ENCODE data around the gene H6PD. TPM values are rescaled to one million over a fixed set of nuclear protein-coding genes. Genes with fewer than 3 reads are reported as not detected.

The H6PD gene
- polyA plus RNA-seq, 1 donor = 34.6 TPM

DNA sequence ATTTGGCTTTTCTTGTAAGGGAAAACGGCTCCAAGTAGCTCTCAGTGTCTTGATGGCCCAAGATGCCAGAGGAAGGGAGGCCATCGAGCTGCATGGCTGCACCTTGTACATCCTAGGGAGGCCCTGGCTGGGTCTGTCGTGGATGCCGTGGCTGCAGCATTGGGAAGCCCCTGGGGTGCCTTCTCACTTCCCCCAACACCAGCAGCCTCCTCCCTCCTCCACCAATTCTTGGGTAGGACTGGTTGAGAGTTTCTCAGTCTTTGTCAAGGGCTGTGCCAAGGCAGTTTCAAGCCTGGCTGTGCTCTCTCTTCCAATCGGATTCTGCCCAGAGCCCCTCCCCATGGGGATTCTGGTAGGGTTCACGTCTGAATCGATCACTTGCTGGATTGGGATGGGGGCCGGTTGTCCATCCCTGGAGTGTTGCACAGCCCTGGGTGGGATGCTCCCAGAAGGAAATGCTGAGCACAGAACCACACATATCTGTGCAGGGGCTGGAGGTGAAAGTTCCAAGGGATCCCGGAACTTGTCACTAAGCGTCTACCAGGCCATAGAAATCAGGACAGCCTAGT lies 44.1 kb downstream of the H6PD start:
- no peak for DNase-seq

DNA sequence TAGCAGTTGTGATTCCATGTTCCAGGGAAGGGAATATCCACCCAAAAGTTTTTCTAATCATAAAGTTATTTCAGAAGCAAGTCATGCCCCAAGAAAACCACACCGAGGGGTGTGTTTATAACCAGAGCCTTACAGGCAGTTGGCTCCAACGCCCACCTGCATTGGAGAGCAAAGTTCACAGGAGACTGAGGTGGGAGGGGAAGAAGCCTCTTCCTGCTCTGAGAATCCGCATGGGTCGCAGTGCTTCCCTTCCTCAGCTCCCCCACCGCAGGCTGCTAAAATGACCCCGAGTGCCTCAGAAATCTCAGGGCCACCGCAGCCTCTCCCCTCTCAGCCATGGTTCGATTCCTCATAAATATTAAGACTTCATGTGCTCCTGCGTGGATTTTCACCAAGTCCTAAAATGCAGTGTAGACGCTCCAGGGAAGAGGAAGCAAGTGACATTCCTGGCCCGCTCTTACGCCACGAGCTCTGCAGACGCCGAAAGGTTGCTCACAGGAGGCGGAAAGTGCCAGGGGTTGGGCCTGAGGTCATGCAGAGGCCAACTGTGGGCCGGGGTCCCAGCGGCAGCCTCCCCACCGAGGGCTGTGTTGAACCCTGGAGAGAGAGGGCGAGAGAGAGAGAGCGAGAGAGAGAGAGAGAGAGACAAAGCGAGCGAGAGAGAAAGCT lies 44.7 kb downstream of the H6PD start:
- DNase-seq = no peak

DNA sequence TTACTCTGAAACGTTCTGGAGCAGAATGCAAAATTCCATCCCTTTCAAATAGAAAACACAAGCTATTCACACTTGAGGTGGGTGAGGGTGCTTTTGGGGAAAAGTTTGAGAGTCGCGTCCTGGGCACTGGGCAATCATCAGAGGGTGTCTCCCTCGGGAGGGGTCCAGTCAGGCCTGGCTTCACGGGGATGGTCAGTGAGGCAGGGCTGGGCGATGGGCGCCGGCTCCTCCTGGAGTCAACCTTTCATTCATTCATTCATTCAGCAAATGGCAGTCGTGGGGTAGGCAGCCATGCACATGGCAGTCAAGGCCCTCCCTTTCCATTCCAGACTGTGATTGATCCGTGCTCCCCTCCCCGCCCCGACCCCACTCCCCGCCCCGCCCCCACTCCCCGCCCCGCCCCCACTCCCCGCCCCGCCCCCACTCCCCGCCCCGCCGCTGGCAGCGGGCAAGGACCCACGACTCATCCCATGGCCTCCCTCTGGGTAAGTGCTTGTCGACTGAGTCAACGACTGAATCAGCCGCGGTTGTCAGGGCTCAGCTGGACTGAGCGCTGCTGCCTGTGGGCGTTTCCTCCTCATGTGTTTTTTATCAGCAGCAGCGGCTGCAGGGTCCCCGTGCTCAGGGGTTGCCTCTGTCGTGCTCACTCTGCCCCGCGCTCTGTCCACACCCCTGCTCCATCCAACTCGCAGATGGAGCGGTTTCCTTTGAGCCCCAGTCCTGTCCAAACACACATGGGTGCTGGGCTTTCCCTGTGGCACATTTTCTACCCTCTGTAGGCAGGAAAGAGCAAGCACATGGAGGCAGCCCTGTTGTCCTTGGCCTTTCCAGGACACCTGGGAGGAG lies 45.7 kb downstream of the H6PD start:
- no peak for DNase-seq

DNA sequence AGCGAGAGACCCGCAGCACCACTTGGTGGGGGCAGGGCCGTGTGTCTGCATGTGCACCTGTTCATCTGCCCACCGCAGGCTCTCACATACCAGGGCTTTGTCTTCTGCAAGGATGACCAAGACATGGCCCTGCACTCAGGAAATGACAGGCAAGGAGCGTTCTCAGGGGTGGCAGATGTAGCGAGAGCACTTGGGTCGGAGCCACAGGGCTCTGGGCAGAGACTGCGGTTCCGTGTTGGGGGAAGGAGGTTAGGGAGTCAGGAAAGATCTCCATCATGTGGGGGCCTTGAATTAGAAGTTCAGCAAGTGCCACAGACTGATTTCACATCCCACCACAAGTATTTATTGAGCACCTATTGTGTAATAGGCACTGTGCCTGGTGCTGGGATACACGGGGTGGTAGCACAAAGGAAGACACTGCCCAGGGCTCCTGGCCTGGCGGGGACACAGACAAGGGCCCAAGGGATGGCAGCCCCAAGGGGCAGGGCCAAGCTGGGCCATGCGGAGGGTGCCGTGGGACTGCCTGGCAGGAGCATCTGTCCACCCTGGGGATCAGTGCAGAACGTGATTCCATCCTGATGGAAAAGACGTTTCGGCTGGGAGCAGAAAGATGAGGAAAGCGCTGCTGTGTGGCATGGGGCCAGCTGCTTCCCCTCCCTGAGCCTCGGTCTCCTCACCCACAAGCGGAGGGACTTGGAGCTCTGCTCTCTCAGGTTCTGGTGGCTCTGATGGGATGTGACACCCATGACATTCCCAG lies 46.7 kb downstream of the H6PD start:
- DNase-seq = no peak

DNA sequence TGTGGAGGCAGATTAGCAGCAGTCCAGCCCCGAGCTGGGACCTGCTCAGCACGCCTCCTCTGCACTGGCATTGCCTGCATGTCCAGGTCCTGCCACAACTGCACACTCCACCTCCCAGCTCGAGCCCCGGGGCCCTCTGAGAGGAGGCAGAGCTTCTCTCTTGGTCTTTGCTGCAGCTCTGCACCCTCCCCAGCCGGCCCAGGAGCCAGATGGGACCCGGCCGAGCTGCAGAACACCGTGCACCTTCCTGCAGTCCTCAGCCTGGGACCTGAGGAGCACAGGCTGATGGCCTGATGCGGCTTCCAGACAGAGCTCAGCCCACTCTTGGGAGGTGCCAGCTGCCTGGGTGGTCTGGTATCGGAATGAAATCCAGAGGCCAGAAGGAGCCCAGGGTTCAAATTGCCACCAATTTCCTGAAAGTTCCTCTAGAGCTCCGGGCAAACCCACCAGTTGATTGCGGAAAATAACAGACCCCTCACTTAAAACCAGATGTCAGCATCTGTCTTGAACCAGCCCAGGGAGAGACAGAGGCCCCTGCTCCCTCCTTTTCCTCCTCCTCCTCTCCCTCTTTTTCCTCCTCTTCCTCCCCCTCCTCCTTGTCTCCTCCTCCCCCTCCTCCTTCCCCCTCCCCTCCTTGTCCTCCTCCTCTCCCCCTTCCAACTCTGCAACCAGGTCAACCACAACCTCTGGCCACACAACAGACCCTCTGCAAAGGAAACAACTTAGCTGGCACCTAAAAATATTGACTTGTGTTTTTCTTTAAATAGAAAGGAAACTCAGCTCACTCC lies 47.5 kb downstream of the H6PD start:
- DNase-seq = no peak

DNA sequence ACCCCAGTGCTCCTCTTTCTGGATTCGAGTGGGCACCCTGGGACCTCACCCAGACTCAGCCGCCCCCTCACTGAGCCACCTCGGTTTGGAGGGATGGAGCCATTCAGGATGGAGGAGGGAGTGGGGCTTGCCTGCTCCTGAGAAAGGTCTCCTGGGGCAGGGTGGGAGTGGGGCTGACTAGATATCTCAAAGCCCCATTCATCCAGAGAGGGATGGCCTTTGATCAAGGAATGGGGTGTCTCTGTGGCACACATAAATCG lies 48.1 kb downstream of the H6PD start:
- DNase-seq = no peak

DNA sequence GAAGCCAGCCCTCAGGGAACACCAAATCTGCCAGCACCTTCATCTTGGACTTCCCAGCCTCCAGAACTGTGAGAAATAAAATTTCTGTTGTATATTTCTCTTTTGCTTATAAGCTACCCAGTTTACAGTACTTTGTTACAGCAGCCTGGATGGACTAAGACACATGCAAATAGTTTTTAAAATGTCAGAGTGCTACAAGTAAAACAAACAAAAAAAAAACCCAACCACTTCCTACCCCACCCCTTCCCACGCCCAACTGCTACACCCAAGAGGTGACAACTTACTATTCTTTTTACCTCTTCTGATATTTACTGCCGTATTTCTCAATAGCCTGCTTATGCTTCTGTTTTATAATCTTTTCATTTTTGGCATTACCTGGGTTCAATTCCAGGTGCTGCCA lies 49.5 kb downstream of the H6PD start:
- no peak for DNase-seq

DNA sequence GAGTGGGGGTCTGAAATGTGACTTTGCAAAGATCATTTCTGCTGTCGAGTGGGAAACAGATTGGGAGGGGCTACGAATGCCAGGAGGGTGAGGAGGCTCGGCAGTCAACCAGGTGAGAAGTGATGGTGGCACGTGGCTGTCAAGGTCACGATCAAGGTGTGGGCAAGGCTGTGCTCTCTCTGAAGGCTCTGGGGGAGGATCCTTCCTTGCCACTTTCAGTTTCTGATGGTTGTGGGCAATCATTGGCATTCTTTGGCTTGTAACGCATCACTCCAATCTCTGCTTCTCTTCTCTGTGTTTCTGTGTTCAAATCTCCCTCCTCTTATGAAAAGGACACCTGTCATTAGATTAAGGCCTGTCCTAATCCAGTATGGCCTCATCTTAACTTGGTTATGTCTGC lies 52.0 kb downstream of the H6PD start:
- DNase-seq = no peak

DNA sequence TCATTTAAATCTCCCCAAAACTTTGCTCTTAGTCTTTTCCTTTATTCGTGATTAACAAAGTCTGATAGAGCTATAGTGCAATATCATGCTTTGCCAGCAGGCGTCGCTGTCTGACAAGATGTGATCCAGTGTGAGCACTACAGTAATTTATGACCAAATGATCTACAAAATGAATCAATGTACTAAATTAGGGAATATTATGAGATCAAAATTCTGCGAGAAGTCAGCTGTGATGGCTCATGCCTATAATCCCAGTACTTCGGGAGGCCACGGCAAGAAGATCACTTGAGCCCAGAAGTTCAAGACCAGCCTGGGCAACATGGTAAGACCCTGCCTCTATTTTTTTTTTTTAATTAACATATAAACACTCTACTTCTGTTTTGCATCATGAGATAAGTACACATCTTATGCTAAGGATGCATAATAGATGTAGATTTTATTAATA lies 54.5 kb downstream of the H6PD start:
- DNase-seq = no peak

DNA sequence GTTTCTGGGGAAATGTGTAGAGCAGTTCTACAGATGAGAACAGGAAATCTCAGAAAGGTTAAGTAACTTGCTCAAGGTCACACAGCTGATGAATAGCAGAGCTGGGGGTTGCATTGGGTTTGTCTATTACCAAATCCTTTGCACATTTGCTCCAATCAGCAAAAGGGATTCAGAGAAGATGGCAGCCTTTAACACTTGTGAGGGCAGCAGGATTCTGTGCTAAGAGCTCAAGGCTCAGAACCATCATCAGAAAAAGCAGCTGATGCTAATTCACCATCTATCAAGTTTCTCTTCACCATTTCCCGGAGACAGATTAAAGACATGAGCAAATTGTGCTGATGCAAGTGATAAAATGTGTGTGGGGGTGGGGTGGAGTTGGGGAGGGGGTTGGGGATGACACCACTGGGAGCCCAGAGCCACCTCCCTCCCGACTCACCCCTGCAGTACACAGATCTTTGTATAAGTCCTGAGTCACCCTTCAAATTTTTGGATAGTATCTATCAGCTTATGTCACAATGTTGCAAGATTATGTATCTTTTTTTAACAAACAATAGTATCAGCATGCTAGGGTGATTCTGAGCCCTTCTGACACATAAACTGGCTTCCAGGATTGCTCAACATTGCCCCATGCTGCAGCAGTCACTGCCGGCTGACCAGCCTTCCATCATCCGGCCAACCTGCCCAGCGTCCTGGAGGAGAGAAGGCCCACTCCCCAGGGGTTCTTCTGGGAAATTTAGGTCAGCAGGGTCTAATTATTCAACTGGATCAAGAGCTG lies 55.3 kb downstream of the H6PD start:
- DNase-seq = no peak

DNA sequence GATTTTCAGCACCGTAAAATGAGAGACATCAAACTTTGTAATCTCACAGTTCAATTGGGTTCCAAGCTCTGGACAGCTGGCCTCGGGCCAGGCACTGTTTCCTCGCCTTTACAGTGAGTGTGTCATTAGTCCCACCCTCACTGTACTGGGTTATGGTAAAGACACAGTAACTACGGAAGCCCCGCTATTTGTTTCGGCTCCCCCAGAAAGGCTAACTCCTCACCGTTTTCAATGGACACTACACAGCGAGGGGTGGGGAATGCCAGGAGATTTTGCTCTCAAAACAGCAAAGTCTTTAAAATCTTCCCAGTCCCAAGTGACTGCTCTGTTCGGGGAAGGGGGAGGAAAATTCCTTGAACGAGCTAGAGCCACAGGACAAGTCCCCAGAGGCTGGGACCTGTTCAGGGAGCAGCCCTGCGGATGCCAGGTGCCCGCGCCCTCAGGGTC lies 57.4 kb downstream of the H6PD start:
- DNase-seq = peak; percentile 83

DNA sequence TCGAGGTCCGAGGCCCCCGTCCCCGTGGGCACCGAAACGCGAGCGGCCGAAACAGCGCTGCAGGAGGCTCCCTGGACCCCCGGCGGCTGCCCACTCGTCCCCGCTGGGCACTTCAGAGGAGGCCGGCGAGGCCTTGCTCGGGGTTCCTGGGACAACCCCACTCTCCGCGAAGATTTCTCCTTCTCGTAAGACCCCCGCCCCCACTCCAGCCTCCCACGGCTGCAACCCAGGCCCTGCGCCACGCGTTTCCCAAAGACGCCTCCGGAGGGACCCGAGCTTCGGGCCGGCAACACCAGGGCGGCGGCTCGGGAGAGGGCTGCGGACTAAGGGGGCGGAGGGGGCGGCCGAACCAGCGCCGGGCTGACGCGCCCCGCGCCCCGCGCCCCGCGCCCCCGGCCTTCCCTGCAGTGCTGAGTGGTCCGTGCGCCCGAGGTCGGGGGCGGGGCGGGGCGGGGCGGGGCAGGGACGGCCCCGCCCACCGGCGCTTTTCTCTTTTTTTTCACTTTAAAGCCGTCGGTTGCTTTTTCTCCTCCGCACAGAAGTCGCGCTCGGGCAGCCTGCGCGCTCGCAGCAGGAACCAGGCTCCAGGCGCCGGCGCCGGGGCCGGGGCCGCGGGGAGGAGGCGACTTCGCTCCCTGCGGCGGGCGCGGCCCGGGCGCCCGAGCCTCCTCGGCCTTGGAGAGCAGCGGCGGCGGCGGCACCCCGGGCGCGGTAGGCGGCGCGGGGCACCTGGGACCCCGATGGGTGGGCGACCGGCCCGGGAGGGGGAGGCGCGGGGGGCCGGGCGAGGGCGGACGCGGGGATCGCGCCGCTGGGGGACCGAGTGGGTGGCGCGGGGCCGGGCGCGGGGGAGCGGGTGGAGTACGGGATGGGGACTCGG lies 58.0 kb downstream of the H6PD start, which contains the start of gene SPSB1:
Gene SPSB1, plus strand, starts transcription at position 534 of the 880 bp plus-strand sequence. CDS start 62,998 bp downstream, outside the sequence.
- DNase-seq = peak; percentile 85

DNA sequence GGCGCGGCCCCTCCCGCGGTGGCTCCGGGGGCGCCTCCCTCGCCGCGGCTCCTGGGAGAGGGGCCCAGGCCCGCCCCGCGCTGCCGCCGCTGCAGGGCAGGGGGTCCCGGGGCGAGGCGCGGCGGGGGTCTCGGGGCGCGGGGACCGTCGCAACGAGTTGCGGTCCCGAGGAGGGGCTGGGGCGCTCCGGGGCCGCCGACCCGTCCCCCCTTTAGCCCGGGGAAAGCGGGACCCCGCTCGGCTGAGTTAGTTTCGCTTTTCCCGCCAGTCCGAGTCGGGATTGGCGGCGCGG lies 58.6 kb downstream of the H6PD start:
- no peak for DNase-seq

DNA sequence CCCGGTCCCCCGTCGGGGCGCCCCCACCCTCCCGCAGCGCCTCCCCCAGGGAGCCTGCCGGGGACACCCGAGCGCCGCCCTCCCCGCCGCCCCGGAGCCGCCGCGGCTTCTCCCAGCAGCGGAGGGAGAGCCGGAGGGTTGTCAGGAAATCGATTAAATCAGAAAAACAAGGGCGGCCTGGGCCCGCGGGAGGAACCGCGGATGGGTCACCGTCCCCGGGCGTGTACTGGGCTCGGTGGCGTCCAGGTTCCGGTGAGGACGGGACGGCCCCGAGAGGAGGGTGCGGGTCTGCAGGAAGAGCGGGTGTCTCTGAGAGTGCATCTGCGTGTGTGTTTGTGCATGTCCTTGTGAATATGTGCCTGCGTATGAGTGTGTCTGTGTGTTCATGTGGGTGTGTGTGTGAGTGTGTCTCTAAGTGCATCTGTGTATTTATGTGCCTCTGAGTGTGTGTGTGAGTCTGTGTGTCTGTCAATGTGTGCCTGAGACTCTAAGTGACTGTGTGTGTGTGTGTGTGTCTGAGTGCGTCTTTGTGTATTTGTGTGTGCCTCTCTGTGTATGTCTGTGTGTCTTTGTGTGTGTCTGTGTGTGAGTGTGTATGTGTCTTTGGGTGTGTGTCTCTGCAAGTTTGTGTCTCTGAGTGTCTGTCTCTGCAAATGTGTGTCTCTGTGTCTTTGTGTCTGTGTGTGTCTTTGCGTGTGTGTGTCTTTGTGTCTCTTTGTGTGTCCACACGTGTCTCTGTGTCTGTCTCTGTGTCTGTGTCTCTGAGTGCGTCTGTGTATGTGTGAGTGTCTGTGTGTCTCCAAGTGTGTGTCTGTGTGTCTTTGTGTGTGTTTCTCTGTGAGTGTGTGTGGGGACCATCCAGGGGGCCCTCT lies 59.2 kb downstream of the H6PD start:
- no peak for DNase-seq

DNA sequence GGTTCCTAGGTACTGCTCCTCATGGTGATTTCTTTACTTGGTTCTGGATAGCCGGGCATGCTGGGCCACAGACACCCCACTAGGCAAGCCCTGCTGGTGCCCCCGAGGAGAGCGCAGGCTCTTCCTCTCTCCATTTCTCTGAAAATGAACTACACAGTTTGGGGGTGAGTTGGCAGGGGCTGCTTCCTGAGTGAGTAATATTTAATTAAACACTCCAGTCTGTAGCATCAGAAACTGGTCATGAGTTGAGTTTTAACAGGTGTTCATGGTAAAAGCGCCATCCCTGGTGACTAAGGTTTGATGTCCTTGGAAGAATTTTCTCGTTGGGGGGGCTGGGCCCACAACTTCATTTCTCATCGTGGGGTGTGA lies 59.8 kb downstream of the H6PD start:
- no peak for DNase-seq

DNA sequence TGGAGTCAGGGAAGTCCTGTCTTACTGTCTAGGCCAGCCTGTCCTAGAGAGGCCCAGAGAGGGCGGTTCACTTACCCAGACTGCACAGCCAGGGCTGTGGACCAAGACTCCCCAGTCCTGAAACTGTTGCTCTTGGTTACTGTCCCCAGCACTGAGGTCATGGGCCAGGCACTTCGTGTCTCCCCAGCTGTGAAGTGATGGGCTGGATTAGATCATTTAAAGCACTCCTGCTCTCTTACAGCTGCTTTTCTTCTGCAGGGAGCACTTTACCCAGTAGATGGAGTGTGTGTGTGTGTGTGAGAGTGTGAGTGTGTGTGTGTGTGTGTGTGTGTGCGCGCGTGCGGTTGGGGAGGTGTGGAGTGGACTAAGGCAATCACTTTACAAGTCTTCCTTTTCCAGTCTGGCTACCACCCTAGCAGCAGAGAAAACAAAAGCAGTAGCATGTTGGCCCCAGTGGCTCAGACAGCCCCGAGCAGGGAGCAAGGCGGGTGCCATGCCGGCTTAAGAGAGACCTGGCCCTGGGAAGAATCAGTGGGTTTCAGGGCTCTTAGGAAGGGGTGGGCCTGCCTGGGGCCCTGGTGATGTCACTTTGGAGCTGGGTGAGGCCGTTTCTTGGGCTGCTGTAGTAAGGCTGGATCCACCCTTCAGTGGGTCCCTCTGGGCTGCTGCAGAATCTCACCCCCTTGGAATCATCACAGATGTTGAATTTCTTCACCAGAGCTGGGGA lies 60.5 kb downstream of the H6PD start:
- DNase-seq = no peak

DNA sequence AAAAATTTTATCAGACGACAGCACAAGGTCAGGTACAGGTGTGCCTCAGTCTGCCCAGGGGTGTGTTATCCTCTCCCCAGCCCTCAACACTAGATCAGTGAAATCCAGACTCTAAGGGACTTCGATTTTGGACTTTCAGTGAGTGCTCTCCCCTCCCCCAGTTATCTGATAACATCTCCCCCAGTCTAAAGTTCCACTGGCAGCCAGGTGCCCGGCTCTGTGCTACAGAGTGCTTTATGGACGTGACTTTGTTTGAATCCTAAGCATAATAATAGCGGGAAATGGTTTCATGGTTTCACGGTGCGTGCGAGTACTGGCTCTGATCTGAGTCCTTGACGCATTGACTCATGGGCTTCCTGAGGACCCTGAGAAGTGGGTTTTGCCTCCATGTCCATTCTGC lies 61.3 kb downstream of the H6PD start:
- no peak for DNase-seq

DNA sequence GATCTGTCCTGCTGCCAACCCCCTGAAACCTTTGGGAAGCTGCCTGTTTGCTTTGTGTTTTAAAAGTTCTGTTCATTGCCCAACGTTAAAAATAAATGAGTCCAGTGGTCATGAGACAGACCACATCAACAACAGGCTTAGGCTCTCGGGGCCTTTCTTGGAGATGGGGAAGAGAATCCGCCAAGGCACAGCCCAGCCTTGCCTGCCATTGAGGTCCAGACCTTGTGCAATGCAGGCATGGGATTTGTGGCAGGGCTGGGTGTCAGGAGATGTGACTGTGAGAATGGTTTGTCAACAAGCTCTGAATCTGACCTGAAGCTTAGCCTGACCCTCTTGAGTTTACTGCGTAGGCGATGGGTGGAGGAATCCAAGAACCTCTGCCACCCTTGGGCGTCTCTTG lies 62.3 kb downstream of the H6PD start:
- no peak for DNase-seq

DNA sequence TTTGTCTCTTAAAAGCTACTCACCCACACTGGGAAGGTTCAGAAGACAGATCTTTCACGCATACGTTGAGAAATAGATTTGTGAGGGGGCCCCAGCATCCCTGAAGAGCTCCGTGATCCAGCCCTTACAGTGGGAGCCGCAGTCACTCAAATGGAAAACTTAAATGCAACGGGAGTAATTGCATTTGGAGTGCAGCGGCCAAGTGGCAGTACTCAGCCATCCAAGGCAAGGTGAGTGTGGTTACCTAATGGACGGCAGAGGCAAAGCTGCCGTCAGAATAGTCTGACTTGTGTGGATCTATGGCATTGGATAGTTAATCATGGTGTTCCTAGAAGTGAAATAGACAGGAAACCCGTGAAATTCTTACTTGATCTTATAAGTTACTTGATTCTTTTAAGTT lies 63.3 kb downstream of the H6PD start:
- DNase-seq = no peak
